Measurements from ENCODE around the gene COX6A2. TPM values are rescaled to one million over a fixed set of nuclear protein-coding genes. Genes with fewer than 3 reads are reported as not detected.

COX6A2 gene
- total RNA-seq, result not detected
- 1 to 10 TPM in 2 of 3 donors, not detected in 1; 1.4 to 8.2 TPM for polyA plus RNA-seq
- long read RNA-seq, donor 1, partial matches to known transcripts, result 0 of 1 reads
- long read RNA-seq, donor 1, other reads (novel, unspliced or antisense), result 0 of 1 reads
- long read RNA-seq, donor 2, result 0 reads
- long read RNA-seq, donor 3, result 0 reads
- long read RNA-seq, donor 4, result 0 reads
- long read RNA-seq, donor 5, result 0 reads
- long read RNA-seq, donor 6, partial matches to known transcripts, result 0 of 2 reads
- long read RNA-seq, donor 6, other reads (novel, unspliced or antisense), result 0 of 2 reads
- long read RNA-seq, donor 7, partial matches to known transcripts, result 0 of 2 reads
- long read RNA-seq, donor 7, other reads (novel, unspliced or antisense), result 0 of 2 reads
- long read RNA-seq, donor 8, partial matches to known transcripts, result 0 of 1 reads
- long read RNA-seq, donor 8, other reads (novel, unspliced or antisense), result 0 of 1 reads
- long read RNA-seq, donor 9, result 0 reads
- long read RNA-seq, donor 10, partial matches to known transcripts, result 0 of 1 reads
- long read RNA-seq, donor 10, other reads (novel, unspliced or antisense), result 0 of 1 reads

- no peak for DNase-seq
- Histone ChIP-seq H3K9me3 (no peaks in the 10 kb centered on the region), H3K27me3 (peaks cover 0 to 17% (median 3%) of the 10 kb centered on the region in 3 donors), H3K36me3 (no peaks in the 10 kb centered on the region), H3K4me1 (peaks cover 0 to 19% (median 11%) of the 10 kb centered on the region in 4 donors), H3K4me3 (peak within 1 kb of the TSS; percentile 40 to 45 (median 44)), H3K27ac (peak within 1 kb of the TSS in 3 of 5 donors; percentile 31 to 62 (median 41))
- 52 to 62% (median 56%) methylated on average over 7 of the region's 7 CpGs for WGBS, 5 donors
- TF ChIP-seq POLR2AphosphoS5 (IDR thresholded peaks at IDR 0.05) (no peak), POLR2A (IDR thresholded peaks at IDR 0.05) (no peak)
- intact Hi-C loops (cut with DNase I; ENCODE audit: low total_unique reads), result no loop called here
These were observed at the start of gene COX6A2 for GRCh38 chr16:31428279-31428597. TSS of gene COX6A2 (minus strand) at chr16:31428360. CDS start at chr16:31428325, 35 bp downstream.

- peak overlapping the region; percentile 37 to 59 (median 45) for H3K4me3 ChIP-seq
- 19 to 38% (median 33%) methylated on average over 23 to 67 of the region's 67 CpGs for WGBS, 5 donors
- H3K4me1 ChIP-seq, result peaks cover 29 to 68% (median 49%) of the 10 kb centered on the region in 4 donors
- no peak for TF ChIP-seq EP300 (IDR thresholded peaks at IDR 0.05)
- TF ChIP-seq POLR2AphosphoS5 (IDR thresholded peaks at IDR 0.05), result peak in 1 of 3 donors; percentile 70
- peak in 5 of 7 experiments; percentile 11 to 63 (median 40) for TF ChIP-seq CTCF (IDR thresholded peaks at IDR 0.05)
- TF ChIP-seq POLR2A (IDR thresholded peaks at IDR 0.05), result no peak
- intact Hi-C loops (cut with DNase I; ENCODE audit: low total_unique reads), result no loop called here
- peak; percentile 86 for DNase-seq
- H3K36me3 ChIP-seq, result peaks cover 21 to 51% (median 42%) of the 10 kb centered on the region in 4 donors
- no peaks in the 10 kb centered on the region for H3K9me3 ChIP-seq
- peaks cover 0 to 4% (median 0%) of the 10 kb centered on the region in 3 donors for H3K27me3 ChIP-seq
- peak overlapping the region; percentile 82 to 93 (median 88) for H3K27ac ChIP-seq
These were observed 49.4 kb upstream of the COX6A2 start for GRCh38 chr16:31477220-31478216.

DNA sequence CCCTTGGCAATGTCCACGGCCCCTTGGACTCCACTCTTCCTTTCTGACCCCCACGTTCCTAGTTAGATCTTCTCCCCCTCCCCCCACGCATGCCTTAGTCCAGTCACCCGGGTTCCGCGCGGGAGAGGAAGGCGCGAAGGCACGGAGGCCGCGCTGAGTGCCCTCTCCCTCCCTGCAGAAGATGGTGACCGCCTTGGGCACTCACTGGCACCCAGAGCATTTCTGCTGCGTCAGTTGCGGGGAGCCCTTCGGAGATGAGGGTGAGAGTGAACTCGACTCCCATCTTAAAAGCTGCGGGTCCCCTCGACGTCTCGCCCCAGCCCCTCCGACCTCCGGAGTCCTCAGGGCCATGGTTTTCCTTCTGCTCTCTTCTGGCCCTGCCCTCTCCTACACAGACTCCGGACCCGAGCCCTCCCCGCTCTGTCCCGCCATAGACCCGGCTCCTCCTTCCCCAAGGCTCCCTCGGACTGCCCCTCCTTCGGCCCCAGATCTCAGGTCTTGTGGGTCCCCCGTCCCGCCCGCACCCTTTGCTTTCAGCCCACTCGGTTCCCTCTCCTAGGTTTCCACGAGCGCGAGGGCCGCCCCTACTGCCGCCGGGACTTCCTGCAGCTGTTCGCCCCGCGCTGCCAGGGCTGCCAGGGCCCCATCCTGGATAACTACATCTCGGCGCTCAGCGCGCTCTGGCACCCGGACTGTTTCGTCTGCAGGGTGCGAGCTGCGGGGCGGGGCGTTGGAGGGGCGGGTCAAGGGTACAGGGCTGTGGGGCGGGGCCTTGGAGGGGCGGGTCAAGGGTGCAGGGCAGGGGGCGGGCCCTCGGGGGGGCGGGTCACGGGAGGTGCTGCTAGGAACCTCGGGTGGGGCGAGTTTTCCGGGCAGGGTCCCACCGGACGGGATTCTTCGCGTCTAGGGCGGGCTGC is 48.4 kb upstream of the COX6A2 start:
- Histone ChIP-seq H3K9me3 (no peaks in the 10 kb centered on the region), H3K27me3 (peaks cover 0 to 14% (median 0%) of the 10 kb centered on the region in 3 donors), H3K4me3 (peak overlapping the region; percentile 37 to 59 (median 45)), H3K36me3 (peaks cover 21 to 51% (median 42%) of the 10 kb centered on the region in 4 donors), H3K4me1 (peaks cover 29 to 78% (median 58%) of the 10 kb centered on the region in 4 donors), H3K27ac (peak overlapping the region; percentile 82 to 93 (median 88))
- TF ChIP-seq CTCF (IDR thresholded peaks at IDR 0.05), result no peak
- TF ChIP-seq EP300 (IDR thresholded peaks at IDR 0.05), result no peak
- peak in 1 of 4 donors; percentile 25 for TF ChIP-seq POLR2A (IDR thresholded peaks at IDR 0.05)
- TF ChIP-seq POLR2AphosphoS5 (IDR thresholded peaks at IDR 0.05), result peak in 2 of 3 donors; percentile 78 to 87
- 12 to 34% (median 20%) methylated on average over 51 to 68 of the region's 68 CpGs for WGBS, 5 donors
- DNase-seq, result peak; percentile 91 to 93
- intact Hi-C loops (cut with DNase I; ENCODE audit: low total_unique reads), result no loop called here

DNA sequence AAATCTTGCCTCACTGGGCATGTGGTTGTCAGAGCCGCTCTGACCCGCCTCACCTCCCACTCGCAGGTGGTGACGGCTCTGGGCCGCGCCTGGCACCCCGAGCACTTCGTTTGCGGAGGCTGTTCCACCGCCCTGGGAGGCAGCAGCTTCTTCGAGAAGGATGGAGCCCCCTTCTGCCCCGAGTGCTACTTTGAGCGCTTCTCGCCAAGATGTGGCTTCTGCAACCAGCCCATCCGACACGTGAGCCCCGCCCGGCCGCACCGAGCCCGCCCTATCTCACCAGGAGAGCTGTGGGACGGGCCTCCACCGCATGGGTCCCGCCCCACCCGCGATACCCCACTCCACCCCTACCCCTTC is 47.8 kb upstream of the COX6A2 start:
- DNase-seq, result peak; percentile 45 to 62
- WGBS, 5 donors, result 31 to 69% (median 47%) methylated on average over 26 of the region's 26 CpGs
- TF ChIP-seq EP300 (IDR thresholded peaks at IDR 0.05) (no peak), POLR2A (IDR thresholded peaks at IDR 0.05) (no peak), POLR2AphosphoS5 (IDR thresholded peaks at IDR 0.05) (no peak), CTCF (IDR thresholded peaks at IDR 0.05) (no peak)
- H3K9me3 ChIP-seq, result no peaks in the 10 kb centered on the region
- peaks cover 32 to 81% (median 63%) of the 10 kb centered on the region in 4 donors for H3K4me1 ChIP-seq
- H3K27me3 ChIP-seq, result peaks cover 0 to 14% (median 0%) of the 10 kb centered on the region in 3 donors
- H3K4me3 ChIP-seq, result peak overlapping the region; percentile 37 to 59 (median 45)
- intact Hi-C loops (cut with DNase I; ENCODE audit: low total_unique reads), result no loop called here
- H3K27ac ChIP-seq, result peak overlapping the region in 4 of 5 donors; percentile 82 to 93 (median 88)
- peaks cover 21 to 51% (median 42%) of the 10 kb centered on the region in 4 donors for H3K36me3 ChIP-seq
